OCI-LY1 (cell line): Measurements from ENCODE around the gene TRIM54.

Experiments
- CTCF ChIP-seq: fragments of 200-600 bp; sonication (generic), shearing (Covaris generic); IDR thresholded peaks from 2 replicates; pipeline ENCODE4 v1.5.1; 2017; ENCODE audit warnings: mild to moderate bottlenecking, antibody characterized with exemption, low read length, moderate library complexity, mixed read lengths
- EZH2 ChIP-seq: fragments of 200-600 bp; sonication (generic), shearing (Covaris generic); IDR thresholded peaks from 2 replicates; pipeline ENCODE4 v1.8.0; 2017; ENCODE audit warnings: borderline replicate concordance, mixed run types, mild to moderate bottlenecking, antibody characterized with exemption, low read length, moderate library complexity, mixed read lengths

- no peak for TF ChIP-seq CTCF
- TF ChIP-seq EZH2: no peak
Measured at GRCh38 chr2:27298391-27299080, 16.3 kb downstream of the TRIM54 start.
